OCI-LY7 (cell line): ENCODE measurements around the gene FLAD1. TPM values are rescaled to one million over a fixed set of nuclear protein-coding genes. Genes with fewer than 3 reads are reported as not detected.

ENCODE experiments used
- BruUV-seq: library from RNA; stranded (reverse); fragments of 400-500 nt; replicated peaks from 2 replicates; lab custom pipeline; 2021; lab: Mats Ljungman, UMichigan
- CTCF ChIA-PET: fragments of 300-600 bp; sonication (Branson Sonifier 250); formaldehyde crosslinking; loops from one replicate; lab custom pipeline; 2022; ENCODE audit warnings: antibody characterized with exemption; ENCODE audit not compliant: unreplicated experiment; lab: Charles Lee
- POLR2A ChIA-PET: fragments of 300-600 bp; sonication (Branson Sonifier 250); formaldehyde crosslinking; loops from one replicate; lab custom pipeline; 2022; ENCODE audit warnings: antibody characterized with exemption; lab: Charles Lee
- DNase-seq: peaks from one replicate; pipeline ENCODE4 v3.0.0-alpha.2; 2015; ENCODE audit warnings: low spot score
- H2AFZ ChIP-seq: fragments of 200-600 bp; sonication (generic), shearing (Covaris generic); 2 replicates; pipeline ENCODE4 v1.6.1; 2014; ENCODE audit warnings: mild to moderate bottlenecking, antibody characterized with exemption, low read length, moderate library complexity
- H3K27ac ChIP-seq: fragments of 200-600 bp; sonication (generic); 2 replicates; pipeline ENCODE4 v1.5.1; 2014; ENCODE audit warnings: mixed run types, low read depth, mild to moderate bottlenecking, moderate library complexity, low read length, inconsistent platforms; ENCODE audit not compliant: poor library complexity, severe bottlenecking
- H3K36me3 ChIP-seq: fragments of 200-600 bp; sonication (generic); 2 replicates; pipeline ENCODE4 v1.6.1; 2014; ENCODE audit warnings: mild to moderate bottlenecking, antibody characterized with exemption, low read length, moderate library complexity, mixed read lengths; ENCODE audit not compliant: insufficient read depth
- H3K4me1 ChIP-seq: fragments of 200-600 bp; sonication (generic); 2 replicates; pipeline ENCODE4 v1.5.1; 2014; ENCODE audit warnings: mild to moderate bottlenecking, low read length; ENCODE audit not compliant: insufficient read depth, poor library complexity, severe bottlenecking
- H3K4me2 ChIP-seq: fragments of 200-600 bp; sonication (generic); 2 replicates; pipeline ENCODE4 v1.6.1; 2014; ENCODE audit warnings: mild to moderate bottlenecking, low read length
- H3K4me3 ChIP-seq: fragments of 200-600 bp; sonication (generic); 2 replicates; pipeline ENCODE4 v1.5.1; 2014; ENCODE audit warnings: mild to moderate bottlenecking, low read depth, low read length; ENCODE audit not compliant: poor library complexity, severe bottlenecking
- H3K79me2 ChIP-seq: fragments of 200-600 bp; sonication (generic); 2 replicates; pipeline ENCODE4 v1.6.1; 2016; ENCODE audit warnings: low read depth, mild to moderate bottlenecking, low read length, moderate library complexity, mixed read lengths; ENCODE audit not compliant: insufficient read depth
- H3K9me2 ChIP-seq: fragments of 200-600 bp; sonication (generic); 2 replicates; pipeline ENCODE4 v1.6.1; 2016; ENCODE audit warnings: mild to moderate bottlenecking, low read length, mixed read lengths; ENCODE audit not compliant: insufficient read depth
- H3K9me3 ChIP-seq: fragments of 200-600 bp; sonication (generic); 2 replicates; pipeline ENCODE4 v1.6.1; 2014; ENCODE audit warnings: mild to moderate bottlenecking, mixed run types, low read length, mixed read lengths
- H4K20me1 ChIP-seq: fragments of 200-600 bp; sonication (generic); 2 replicates; pipeline ENCODE4 v1.6.1; 2014; ENCODE audit warnings: mild to moderate bottlenecking, antibody characterized with exemption, low read length, moderate library complexity, mixed read lengths; ENCODE audit not compliant: insufficient read depth
- CTCF ChIP-seq: fragments of 200-600 bp; sonication (generic); conservative IDR thresholded peaks from 2 replicates; pipeline ENCODE4 v1.5.1; 2014; ENCODE audit warnings: mild to moderate bottlenecking, antibody characterized with exemption, low read length, moderate library complexity, mixed read lengths
- EZH2phosphoT487 ChIP-seq: fragments of 200-600 bp; sonication (generic); IDR thresholded peaks from 2 replicates; pipeline ENCODE4 v1.6.1; 2018; ENCODE audit warnings: low read depth, borderline replicate concordance, mild to moderate bottlenecking, mixed run types, antibody characterized with exemption, low read length, moderate library complexity, mixed read lengths
- intact Hi-C: fragments of 100-400 bp; cut with micrococcal nuclease; formaldehyde crosslinking; loops from one replicate; pipeline ENCODE4 v1.10.0; 2022; ENCODE audit not compliant: unreplicated experiment
- total RNA-seq, 2 experiments: library from RNA; depleted of rRNA in 1 of 2; stranded (reverse); fragments of >200 nt in 1 of 2; shearing (Covaris generic) in 1 of 2; gene quantifications; 2 replicates each; pipeline ENCODE4 v1.2.3, GENCODE V29; 2014 to 2022

Gene FLAD1
- total RNA-seq, 2 experiments from 2014 or later = 52.7 to 57.9 TPM

- no peaks in the 10 kb centered on the region for H3K9me3 ChIP-seq
Observed at GRCh38 chr1:155000411-155000725, 17.2 kb downstream of the FLAD1 start.

GRCh38 chr1:155000726-155001424 is 17.7 kb downstream of the FLAD1 start:
- peak; percentile 93 for DNase-seq
- no peaks in the 10 kb centered on the region for H3K36me3 ChIP-seq
- peaks cover 59% of the 10 kb centered on the region for H3K4me1 ChIP-seq
- intact Hi-C loops = loop anchor here (1.0 to 5.0 kb wide), 3 partner anchors 50 to 139 kb away; partner anchors contain the start of genes ADAM15 and EFNA4
- H2AFZ ChIP-seq = peak overlapping the region; percentile 79
- peak overlapping the region; percentile 94 for H3K4me2 ChIP-seq
- no peaks in the 10 kb centered on the region for H4K20me1 ChIP-seq
- TF ChIP-seq EZH2phosphoT487 (no peak), CTCF (peak; percentile 20; the same call in 1 of the 2 replicates)
- H3K9me2 ChIP-seq = no peaks in the 10 kb centered on the region
- CTCF ChIA-PET = interaction anchor here (1.7 kb wide), 1 partner anchor 16 kb away, joined by 5 read pairs; no protein-coding TSS in a partner anchor
- no TSS peak for BruUV-seq
- peaks cover 10% of the 10 kb centered on the region; the same call in 1 of the 2 replicates for H3K79me2 ChIP-seq
- H3K4me3 ChIP-seq = peak overlapping the region; percentile 71
- no peaks in the 10 kb centered on the region for H3K9me3 ChIP-seq
- POLR2A ChIA-PET = interaction anchor here (0.6 to 1.9 kb wide), 3 partner anchors 18 to 51 kb away, joined by 3 to 6 read pairs (median 4); partner anchors contain the start of genes FLAD1 and PBXIP1
- peak overlapping the region; percentile 92 for H3K27ac ChIP-seq

More at GRCh38 chr1:155000411-155000725, 17.2 kb downstream of the FLAD1 start:
- DNase-seq = no peak
- Histone ChIP-seq H3K4me3 (peak overlapping the region; percentile 71), H3K79me2 (peaks cover 10% of the 10 kb centered on the region; the same call in 1 of the 2 replicates), H3K36me3 (no peaks in the 10 kb centered on the region), H4K20me1 (no peaks in the 10 kb centered on the region), H2AFZ (peak overlapping the region; percentile 28; the same call in 1 of the 2 replicates), H3K4me1 (peaks cover 55% of the 10 kb centered on the region), H3K27ac (peak overlapping the region; percentile 92), H3K9me2 (no peaks in the 10 kb centered on the region), H3K4me2 (peak overlapping the region; percentile 94)
- BruUV-seq = no TSS peak
- intact Hi-C loops = loop anchor here (2.0 to 5.0 kb wide), 2 partner anchors 62 to 138 kb away; partner anchors contain the start of gene EFNA4
- ChIA-PET CTCF (no interaction called here), POLR2A (interaction anchor here (1.2 to 1.9 kb wide), 2 partner anchors 18 to 23 kb away, joined by 3 to 6 read pairs; partner anchors contain the start of gene FLAD1)
- no peak for TF ChIP-seq EZH2phosphoT487
- no peak for TF ChIP-seq CTCF

GRCh38 chr1:155001425-155001674 is 18.2 kb downstream of the FLAD1 start:
- CTCF ChIA-PET = interaction anchor here (1.7 kb wide), 1 partner anchor 16 kb away, joined by 5 read pairs; no protein-coding TSS in a partner anchor
- H3K79me2 ChIP-seq = peaks cover 10% of the 10 kb centered on the region; the same call in 1 of the 2 replicates
- no peaks in the 10 kb centered on the region for H3K36me3 ChIP-seq
- peak overlapping the region; percentile 94 for H3K4me2 ChIP-seq
- peak overlapping the region; percentile 79 for H2AFZ ChIP-seq
- no TSS peak for BruUV-seq
- peak overlapping the region; percentile 71 for H3K4me3 ChIP-seq
- POLR2A ChIA-PET = interaction anchor here (0.6 to 1.9 kb wide), 3 partner anchors 19 to 50 kb away, joined by 3 to 6 read pairs (median 4); partner anchors contain the start of genes FLAD1 and PBXIP1
- peak overlapping the region; percentile 92 for H3K27ac ChIP-seq
- intact Hi-C loops = loop anchor here (1.0 to 5.0 kb wide), 3 partner anchors 50 to 139 kb away; partner anchors contain the start of genes ADAM15 and EFNA4
- H3K4me1 ChIP-seq = peaks cover 60% of the 10 kb centered on the region
- no peaks in the 10 kb centered on the region for H3K9me3 ChIP-seq
- H4K20me1 ChIP-seq = no peaks in the 10 kb centered on the region
- no peak for TF ChIP-seq EZH2phosphoT487
- TF ChIP-seq CTCF = no peak
- no peaks in the 10 kb centered on the region for H3K9me2 ChIP-seq
- DNase-seq = no peak
